GM19397 (cell line): Measurements from ENCODE around the gene GRK6.

Experiments used
- ATAC-seq: cut with Tn5 transposase; IDR thresholded peaks from one replicate; pipeline ENCODE4 v1.9.1; 2021; ENCODE audit warnings: mild to moderate bottlenecking, moderate library complexity; ENCODE audit not compliant: unreplicated experiment

The GRK6 gene

DNA sequence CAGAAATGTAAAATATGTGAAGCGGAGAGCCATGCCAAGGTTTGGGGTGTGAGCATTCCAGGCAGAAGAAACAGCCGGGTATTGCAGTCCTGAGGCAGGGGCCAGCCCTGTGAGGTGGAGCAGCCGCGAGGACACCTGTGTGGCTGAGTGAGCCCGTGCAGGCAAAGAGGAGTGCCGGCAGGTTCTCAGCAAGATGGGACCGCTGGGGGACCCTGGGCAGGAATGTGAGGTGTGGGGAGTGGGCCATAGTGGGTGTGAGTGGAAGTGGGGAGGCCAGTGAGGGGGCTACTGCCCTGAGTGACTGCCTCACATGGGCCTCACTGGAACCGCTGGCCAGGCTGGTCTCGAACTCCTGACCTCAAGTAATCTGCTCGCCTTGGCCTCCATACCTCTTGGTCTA is 12.0 kb downstream of the GRK6 start:
- ATAC-seq: no peak

DNA sequence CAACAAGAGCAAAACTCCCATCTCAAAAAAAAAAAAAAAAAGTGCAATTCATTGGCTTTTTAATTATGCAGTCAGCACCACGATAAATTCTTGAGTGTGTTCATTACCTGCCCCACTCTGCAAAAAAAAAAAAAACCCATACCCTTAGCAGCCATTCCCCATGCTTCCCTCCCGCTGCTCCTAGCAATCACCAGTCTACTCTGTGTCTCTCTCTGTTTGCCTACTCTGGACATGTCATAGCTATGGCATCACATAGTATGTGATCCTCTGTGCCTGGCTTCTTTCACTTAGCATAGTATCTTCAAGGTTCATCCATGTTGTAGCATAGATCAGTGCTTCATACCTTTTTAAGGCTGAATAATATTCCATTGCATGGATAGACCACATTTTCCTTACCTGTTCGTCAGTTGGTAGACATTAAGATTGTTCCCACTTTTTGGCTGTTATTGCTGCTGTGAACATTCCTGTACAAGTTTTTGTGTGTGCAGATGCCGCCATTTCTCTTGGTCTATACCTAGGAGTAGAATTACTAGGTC is 13.1 kb downstream of the GRK6 start:
- no peak for ATAC-seq

DNA sequence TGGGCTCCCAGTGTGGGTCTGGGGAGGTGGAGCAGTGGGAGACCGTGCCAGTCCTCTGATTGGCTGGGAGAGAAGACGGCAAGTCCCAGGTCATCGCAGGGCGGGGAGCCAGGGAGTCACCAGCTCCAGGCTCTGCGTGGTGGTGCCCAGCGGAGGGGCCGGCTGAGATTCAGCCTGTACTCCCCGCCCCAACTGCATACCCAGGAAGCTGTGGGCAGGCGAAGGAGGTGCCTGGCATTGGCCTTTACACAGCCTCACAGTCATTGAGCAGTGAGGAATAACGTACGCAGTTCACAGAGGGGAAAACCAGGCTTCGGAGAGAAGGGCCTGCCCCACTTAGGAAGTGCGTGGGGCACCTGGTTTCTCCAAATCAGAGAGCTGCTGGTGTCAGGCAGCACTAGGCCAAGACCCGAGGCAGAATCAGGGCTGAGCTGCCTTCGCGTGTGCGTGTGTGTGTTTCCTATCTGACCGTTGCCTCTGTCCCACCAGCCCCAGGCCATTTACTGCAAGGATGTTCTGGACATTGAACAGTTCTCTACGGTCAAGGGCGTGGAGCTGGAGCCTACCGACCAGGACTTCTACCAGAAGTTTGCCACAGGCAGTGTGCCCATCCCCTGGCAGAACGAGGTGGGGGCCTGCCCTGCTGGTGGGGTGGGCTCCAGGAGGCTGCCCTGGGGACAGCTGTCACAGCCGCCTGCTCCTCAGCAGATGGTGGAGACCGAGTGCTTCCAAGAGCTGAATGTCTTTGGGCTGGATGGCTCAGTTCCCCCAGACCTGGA is 13.9 kb downstream of the GRK6 start:
- no peak for ATAC-seq

DNA sequence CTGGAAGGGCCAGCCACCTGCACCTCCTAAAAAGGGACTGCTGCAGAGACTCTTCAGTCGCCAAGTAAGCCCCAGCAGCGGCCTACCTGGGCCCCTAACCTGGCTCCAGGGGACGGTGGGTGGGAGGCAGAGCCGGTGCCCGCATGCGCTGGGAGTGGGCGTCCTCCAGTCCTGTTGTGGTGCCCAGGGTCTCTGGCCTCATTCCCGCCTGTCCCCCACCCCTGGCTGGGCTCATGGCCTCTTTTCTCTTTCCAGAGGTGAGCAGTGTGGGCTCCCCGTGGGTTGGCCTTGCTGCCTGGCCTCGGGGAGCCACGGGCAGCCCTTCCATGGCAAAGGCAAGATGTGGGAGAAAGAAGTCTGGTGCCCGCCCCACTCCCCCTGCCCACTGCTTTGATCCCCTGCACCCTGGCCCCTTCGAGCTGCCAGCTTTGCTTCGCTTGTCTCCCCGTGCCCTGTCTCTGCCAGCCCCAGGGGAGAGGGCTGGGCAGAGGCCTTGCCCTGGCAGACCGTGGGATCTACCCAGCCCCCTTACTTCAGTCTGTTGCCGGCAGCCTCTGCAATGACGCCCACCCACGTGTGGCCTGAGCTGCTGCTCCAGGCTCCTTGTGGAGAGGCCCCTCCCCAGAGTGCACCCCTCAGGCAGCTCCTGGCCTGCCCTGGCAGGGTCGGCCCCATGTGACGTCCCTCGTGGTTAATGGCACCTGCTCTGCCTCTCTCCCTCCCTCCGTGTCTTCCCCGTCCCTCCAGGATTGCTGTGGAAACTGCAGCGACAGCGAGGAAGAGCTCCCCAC is 14.7 kb downstream of the GRK6 start:
- ATAC-seq: no peak

DNA sequence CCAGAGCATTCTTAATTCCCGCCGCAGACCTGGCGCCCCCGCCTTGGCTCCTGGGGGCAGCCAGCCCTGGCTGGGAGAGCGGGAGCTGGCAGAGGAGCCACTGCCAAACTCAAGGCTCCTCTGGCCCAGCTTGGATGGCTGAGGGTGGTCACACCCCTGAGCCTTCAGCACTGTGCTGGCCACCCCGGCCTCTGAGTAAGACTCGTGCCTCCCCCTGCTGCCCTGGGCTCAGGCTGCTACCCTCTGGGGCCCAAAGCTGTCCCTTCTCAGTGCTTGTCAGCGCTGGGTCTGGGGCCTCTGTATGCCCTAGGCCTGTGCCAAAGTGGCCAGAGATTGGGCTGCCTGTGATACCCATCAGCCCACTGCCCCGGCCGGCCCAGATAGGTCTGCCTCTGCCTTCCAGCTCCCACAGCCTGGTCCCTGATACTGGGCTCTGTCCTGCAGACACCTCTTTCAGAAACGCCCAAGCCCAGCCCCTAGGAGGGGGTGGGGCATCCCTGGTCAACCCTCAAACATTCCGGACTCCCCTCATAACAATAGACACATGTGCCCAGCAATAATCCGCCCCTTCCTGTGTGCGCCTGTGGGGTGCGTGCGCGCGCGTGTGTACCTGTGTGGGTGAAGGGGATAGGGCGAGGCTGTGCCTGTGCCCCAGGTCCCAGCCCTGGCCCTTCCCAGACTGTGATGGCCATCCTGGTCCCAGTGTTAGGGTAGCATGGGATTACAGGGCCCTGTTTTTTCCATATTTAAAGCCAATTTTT is 15.8 kb downstream of the GRK6 start:
- ATAC-seq: no peak

DNA sequence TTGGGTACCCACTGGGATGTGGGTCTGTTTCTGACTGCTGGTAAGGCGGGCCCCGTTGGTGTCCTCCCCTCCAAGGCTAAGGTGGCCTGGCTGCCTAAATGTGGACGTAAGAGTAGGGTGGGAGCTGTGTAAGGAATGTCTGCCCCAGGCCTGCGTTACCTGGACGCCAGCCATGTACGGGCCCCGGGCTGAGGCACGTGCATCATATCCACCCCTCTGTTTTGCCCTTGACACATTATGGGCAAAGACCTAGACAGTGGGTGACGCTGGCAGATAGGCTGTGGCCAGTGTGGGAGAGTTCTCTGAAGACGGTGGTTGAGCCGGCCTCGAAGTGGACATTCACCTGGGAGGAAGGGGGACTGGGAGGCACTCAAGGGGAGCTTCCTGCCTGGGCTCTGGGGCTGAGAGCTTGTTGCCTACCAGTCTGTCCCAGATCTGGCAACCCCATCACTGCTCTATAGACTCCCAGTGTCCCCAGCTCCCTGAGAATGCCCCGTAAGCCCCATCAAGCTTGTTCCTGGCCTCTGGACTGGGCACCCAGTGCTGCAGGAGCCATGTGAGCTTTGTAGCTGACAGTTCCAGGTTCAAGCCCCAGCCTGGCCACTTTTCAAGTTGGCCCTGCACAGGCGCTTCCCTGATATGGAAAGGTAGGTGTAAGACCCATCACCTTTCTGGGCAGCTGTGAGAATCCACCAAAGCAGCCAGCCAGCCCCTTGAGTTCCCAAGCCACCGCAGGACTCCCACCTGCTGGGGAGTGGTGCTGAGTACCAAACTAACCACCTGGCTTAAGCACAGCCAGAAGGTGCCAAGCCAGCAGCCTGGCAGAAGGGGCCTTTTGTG is 16.9 kb downstream of the GRK6 start:
- no peak for ATAC-seq

DNA sequence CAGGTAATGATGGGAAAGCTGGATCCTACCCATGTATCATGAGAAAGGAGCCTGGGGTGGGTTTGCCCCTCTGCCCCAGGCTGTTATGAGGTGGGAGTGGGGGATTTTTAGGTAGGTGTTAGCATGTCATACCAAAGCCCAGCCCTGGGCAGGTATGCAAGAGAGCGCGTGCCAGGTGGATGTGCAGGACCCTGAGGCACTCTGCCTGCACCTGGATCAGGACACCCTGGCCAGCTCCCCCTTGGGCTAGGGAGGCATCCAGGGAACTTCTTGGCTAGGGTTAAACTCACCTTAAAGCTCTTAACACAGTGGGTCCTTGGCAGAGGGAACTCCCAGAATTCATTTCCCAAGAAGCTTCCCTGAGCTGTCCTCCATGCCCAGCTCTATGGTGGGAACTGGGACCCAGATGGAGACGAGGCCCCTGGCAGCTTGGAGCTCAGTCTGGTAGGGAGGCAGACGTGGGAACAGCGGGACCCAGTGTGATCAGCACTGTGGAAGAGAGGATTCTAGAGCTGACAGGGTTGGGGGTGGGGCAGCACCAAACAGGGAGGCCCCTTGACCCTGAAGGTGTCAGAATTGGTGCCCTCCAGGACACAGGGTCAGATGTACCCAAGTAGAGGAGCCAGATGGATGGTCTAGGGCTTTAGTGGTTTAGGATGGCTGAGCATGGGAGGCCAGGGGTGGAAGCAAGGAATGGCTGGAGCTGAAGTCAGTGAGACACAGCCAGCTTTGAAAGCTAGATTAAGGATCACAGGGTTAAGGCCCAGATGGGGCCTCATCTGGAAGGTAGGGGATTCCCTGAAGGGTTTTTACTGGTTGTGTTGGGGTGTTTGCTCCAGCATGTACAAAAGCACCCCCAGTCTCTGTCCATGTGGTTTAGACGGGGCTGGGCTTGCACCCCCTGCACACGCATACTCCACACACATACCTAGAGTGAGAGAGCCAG is 17.9 kb downstream of the GRK6 start:
- ATAC-seq: no peak

DNA sequence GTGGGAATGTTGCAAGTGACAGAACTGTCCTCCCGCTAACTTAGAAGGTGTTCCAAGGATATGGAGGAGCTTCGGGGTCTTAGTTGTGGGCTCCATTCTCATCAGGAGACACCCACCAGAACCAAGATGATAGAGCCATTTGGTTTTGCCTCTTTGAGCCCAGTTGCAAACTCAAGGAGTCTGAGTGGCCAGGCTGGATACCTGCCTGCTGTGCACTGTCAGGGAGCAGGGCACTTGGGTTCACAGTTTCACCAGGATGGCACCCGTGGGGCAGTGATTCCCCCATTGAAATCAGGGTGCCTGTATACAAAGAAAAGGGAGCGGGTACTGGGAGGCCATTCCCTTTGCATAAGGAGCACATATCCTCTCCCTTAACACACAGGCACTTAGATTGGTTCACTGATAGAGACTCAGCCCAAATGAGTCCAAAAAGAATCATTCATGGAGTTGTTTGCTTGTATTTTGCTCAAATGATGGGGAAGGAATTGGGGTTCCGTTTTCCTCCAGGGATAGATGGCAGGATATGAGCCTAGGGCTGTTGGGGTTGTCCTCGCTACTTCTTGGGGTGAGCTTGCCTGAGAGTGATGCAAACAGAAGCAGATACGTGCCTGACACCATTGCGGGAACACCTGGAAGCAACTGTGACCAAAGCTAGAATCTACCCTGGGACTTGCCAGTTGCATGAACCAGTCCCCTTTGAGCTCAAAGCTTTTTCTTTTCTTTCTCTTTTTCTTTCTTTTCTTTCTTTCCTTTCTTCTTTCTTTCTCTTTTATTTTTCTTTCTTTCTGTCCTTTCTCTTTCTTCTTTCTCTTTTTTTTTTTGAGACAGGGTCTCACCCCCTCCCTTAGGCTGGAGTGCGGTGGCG is 18.8 kb downstream of the GRK6 start:
- ATAC-seq: no peak

DNA sequence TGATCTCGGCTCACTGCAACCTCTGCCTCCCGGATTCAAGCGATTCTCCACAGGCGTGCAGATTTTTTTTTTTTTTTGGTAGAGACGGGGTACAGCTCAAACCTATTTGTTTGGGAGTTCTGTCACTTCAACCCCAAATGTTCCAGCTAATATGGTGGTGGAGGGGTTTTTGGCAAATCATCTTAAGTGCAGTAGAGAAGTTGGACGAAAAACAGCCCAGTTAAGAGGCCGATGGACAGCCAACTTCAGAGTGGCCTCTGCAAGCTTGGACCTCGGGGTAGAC is 19.4 kb downstream of the GRK6 start:
- no peak for ATAC-seq

DNA sequence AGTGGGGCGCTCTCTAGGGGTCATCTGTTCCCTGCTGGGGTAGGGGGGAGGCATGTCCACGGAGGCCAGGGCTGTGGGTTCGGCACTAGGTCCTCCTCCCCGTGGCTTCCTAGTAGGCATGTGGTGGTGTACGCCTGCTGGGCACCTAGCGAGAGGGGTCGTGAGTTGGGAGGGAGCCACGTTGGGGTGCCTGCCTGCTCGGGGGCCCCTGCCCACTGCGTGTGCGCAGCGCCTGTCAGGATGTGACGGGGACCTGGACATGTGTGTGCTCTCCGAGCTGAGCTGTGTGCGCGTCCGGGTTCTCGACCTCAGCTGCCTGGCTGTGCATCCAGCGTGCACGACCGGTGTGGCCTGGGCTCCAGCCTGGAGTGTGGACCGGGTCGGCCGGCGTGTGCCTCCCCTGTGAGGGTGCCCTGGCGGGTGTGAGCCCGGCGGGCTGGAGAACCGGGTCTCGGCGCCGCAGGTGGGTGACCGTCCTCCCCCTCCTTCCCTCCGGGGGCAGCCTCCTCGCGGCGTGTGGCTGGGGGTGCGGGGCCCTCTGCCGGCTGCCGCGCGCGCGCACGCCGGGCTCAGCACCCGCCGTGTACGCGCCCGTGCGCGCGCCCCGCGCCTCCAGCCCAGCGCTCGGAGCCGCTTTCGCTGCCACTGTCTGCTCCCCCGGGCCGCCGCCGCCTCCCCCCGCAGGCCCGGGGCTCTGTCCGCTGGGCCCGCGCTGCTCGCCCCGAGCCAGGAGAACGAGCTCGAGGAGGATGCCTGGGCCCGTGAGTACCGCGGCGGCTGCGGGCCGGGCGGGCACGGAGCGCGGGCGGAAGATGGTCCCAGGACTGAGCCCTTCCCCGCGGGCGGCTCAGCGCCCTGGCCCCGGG is 20.0 kb downstream of the GRK6 start, which contains the start of gene PRR7:
Gene PRR7 (plus strand): TSS at position 615 of the 866 bp plus-strand sequence. CDS start 8,254 bp downstream, outside the sequence.
- ATAC-seq: peak; percentile 66

DNA sequence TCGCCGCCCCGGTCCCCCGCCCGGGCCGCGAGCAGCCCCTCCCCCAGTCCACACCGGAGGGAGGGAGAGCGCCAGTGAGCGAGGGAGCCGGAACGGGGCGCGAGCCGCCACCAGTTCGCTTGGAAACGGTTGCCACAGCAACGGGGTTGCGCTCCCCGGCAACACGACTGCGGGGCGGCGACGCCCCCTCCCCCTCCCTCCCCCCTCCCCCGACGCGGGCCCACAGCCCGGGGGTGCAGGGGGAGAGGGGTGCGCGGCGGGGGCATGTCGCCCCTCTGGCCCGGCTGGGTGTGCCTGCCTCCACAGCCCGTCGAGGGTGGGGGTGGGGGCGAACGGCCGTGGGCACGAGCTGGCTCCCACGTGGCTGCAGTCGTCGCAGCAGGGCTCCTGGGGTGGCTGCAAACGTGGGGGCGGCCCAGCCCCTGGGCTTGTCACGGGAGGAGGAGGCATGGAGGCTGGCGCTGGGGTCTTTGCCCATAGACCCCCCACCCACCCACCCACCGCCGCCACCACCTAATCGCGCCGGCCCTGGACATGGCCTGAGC is 20.7 kb downstream of the GRK6 start:
- ATAC-seq: peak; percentile 31

DNA sequence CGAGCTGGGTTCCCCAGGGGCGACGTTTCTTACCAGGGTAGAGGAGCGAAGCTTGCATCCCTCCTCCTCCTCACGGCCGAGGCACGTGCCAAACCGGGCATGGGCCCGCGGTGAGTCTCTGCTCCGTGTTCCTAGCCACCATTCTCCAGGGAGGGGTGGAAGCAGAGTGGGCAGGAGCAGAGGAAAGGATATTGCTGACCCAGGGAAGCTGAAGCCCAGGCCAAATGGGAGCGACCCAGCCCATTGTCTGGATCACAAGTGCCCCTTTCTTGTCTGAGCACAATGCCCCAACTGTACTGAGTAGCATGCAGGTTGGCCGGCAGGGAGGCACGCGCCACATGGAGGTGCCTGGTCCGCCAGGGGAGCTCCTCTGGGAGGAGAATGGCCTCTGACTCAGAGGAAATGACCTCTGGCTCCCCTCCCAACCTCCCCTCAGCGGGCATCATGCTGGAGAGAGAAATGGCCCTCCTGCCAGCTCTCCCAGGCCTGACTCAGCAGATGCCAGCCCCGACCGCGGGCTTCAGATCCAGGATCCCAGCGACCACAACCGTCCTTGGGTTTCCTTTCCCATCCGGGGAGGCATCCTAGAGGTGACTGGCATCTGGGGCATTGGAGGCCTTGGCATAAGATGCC is 21.3 kb downstream of the GRK6 start:
- ATAC-seq: no peak

DNA sequence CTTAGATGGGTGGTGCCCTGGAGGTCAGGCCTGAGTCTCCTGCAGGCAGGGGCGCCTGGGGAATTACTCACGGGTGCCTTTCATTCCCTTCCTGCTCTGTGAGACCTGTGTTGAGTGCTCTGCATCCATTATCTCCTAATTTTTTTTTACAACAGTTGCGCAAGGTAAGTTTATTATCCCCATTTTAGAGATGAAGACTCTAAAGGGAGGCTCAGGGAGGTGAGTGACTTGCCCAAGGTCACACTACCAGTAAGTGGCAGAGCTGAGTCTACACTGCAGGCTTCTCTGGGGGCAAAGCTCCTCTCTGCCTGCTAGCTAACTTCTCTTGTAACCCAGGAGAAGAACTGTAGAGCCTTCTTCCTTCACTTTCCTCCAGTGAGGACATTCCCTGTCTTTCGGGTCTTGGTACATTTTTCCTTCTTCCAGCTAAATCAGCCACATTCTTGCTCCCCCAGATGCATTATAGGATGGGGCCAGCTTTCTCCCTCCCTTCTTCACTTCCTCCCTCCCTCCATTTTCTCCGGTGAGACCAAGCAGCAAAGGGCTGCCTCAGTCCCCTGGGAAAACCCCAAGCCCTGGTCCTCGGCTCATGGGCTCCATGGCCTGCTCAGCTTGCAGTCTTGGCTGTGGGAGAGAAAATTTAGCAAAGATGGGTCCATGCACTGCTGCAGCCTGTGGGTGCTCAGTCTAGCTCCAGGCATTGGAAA is 21.9 kb downstream of the GRK6 start:
- ATAC-seq: no peak

DNA sequence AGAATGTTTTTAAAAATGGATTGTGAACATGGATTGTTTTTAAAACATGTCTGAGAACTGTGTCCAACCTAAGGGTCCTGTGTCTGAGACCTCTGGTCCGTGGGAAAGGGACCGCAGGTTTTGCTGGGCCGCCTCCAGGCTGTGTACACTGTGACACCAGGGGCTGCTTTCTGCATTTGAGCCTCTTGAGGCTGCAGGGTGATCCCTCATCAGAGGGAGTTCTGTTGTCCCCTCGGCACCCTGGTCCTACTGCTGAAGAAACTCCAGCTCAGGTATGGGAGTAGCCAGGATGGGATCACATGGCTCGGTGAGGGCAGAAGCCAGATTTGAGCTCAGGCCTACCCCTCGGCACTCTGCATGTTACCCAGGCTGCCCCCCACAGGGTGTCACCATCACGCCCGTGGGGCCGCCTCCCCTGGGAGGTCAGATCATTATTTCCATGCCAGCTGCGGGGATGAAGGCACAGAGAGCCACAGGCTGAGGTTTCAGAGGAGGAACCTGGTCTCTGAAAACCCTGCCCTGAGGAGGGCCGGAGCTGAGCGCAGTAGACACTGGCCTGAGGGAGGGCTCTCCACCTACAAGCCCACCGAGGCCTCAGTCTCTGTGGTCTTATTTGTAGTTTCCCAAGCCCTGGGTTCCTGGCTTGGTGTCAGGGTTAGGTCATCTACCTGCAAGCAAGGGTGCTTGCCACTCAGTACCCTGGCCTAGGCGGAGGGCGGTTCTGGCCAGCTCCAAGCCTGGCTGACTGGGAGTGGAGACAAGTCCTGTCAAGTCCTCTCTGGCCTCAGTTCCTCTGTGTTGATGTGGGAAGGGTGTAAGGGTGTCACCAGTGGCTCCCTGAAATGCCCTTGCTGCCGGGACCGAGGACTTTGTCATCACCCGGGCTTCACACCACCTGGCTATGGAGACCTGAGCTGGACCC is 22.9 kb downstream of the GRK6 start:
- no peak for ATAC-seq
